ENCODE measurements around the gene MOSPD3.

DNA sequence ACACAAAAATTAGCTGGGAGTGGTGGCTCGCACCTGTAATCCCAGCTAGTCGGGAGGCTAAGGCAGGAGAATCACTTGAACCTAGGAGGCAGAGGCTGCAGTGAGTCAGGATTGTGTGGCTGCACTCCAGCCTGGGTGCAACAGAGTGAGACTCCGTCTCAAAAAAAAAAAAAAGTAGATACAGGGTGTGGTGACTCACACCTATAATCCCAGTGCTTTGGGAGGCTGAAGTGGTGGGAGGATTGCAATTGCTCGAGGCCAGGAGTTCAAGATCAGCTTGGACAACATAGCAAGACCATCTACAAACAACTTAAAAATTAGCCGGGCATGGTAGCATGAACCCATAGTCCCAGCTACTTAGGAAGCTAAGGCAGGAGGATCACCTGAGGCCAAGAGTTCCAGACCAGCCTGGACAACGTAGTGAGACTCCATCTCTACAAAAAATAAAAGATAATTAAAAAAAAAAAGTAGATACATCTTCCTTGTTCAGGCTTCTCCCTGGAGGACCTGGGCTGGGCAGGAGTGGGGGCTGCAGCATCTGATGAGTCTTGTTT is 2.0 kb downstream of the MOSPD3 start:
- TF ChIP-seq, protein P1, sequence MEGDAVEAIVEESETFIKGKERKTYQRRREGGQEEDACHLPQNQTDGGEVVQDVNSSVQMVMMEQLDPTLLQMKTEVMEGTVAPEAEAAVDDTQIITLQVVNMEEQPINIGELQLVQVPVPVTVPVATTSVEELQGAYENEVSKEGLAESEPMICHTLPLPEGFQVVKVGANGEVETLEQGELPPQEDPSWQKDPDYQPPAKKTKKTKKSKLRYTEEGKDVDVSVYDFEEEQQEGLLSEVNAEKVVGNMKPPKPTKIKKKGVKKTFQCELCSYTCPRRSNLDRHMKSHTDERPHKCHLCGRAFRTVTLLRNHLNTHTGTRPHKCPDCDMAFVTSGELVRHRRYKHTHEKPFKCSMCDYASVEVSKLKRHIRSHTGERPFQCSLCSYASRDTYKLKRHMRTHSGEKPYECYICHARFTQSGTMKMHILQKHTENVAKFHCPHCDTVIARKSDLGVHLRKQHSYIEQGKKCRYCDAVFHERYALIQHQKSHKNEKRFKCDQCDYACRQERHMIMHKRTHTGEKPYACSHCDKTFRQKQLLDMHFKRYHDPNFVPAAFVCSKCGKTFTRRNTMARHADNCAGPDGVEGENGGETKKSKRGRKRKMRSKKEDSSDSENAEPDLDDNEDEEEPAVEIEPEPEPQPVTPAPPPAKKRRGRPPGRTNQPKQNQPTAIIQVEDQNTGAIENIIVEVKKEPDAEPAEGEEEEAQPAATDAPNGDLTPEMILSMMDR (IDR thresholded peaks at IDR 0.05; ENCODE audit: borderline replicate concordance, extremely low read depth, low read length, poor library complexity, severe bottlenecking), result no peak
- TF ChIP-seq EZH2 (IDR thresholded peaks at IDR 0.05; ENCODE audit: borderline replicate concordance, low read depth, low read length, severe bottlenecking), result no peak

Measured in DND-41 (cell line).